Fibroblast of lung (primary cell): ENCODE data around the gene BTBD1. TPM values are rescaled to one million over a fixed set of nuclear protein-coding genes. Genes with fewer than 3 reads are reported as not detected.

Experiments used
- DNase-seq, 2 donors: peaks; one replicate each; pipeline versions ENCODE4 v3.0.0 to v3.0.0-alpha.2; 2010; ENCODE audit warnings: low read depth in 2 of 2
- H2AFZ ChIP-seq: 2 replicates; pipeline ENCODE4 v1.5.1; 2012; ENCODE audit warnings: low read length, control low read depth, inconsistent platforms
- H3K27ac ChIP-seq: 2 replicates; pipeline ENCODE4 v1.5.1; 2011; ENCODE audit warnings: low read length, control low read depth; ENCODE audit not compliant: insufficient read depth
- H3K27me3 ChIP-seq: 2 replicates; pipeline ENCODE4 v1.5.1; 2011; ENCODE audit warnings: mild to moderate bottlenecking, low read length; ENCODE audit not compliant: control insufficient read depth, insufficient read depth
- H3K36me3 ChIP-seq: 2 replicates; pipeline ENCODE4 v1.5.1; 2011; ENCODE audit warnings: low read length; ENCODE audit not compliant: control insufficient read depth, insufficient read depth
- H3K4me1 ChIP-seq: 2 replicates; pipeline ENCODE4 v1.5.1; 2011; ENCODE audit warnings: low read length; ENCODE audit not compliant: control insufficient read depth, insufficient read depth; ENCODE audit errors: extremely low read depth
- H3K4me2 ChIP-seq: 2 replicates; pipeline ENCODE4 v1.5.1; 2011; ENCODE audit warnings: low read length, control low read depth; ENCODE audit not compliant: insufficient read depth; ENCODE audit errors: extremely low read depth
- H3K4me3 ChIP-seq, 4 experiments: fragments of 200-600 bp in 1 of 4; sonication (generic) in 1 of 4; replicated peaks in 1 of 4; 2 replicates each; pipeline ENCODE4 v1.5.1; 2011 to 2016; ENCODE audit warnings: low read length in 4 of 4, low read depth in 3 of 4, mild to moderate bottlenecking in 3 of 4, control low read depth in 2 of 4, inconsistent platforms in 1 of 4, mixed read lengths in 1 of 4; ENCODE audit not compliant: insufficient read depth in 1 of 4; ENCODE audit errors: control extremely low read depth in 1 of 4
- H3K79me2 ChIP-seq: 2 replicates; pipeline ENCODE4 v1.5.1; 2012; ENCODE audit warnings: mild to moderate bottlenecking, low read length, inconsistent platforms; ENCODE audit not compliant: control insufficient read depth, insufficient read depth
- H3K9ac ChIP-seq: 2 replicates; pipeline ENCODE4 v1.5.1; 2011; ENCODE audit warnings: mild to moderate bottlenecking, low read length, control low read depth; ENCODE audit not compliant: insufficient read depth
- H3K9me3 ChIP-seq: 2 replicates; pipeline ENCODE4 v1.5.1; 2012; ENCODE audit warnings: low read depth, low read length; ENCODE audit not compliant: control insufficient read depth, insufficient read depth
- H4K20me1 ChIP-seq: 2 replicates; pipeline ENCODE4 v1.5.1; 2011; ENCODE audit warnings: low read length; ENCODE audit not compliant: control insufficient read depth, insufficient read depth; ENCODE audit errors: extremely low read depth
- CTCF ChIP-seq, 2 donors: IDR thresholded peaks in 1 of 2; conservative IDR thresholded peaks in 1 of 2; 1 replicate in 1 of 2; 2 replicates in 1 of 2; pipeline ENCODE4 v1.5.1; 2011 to 2012; ENCODE audit warnings: low read length in 2 of 2, control low read depth in 1 of 2, inconsistent platforms in 1 of 2, low read depth in 1 of 2, mild to moderate bottlenecking in 1 of 2
- EZH2 ChIP-seq: IDR thresholded peaks from 2 replicates; pipeline ENCODE4 v1.5.1; 2012; ENCODE audit warnings: low read length, control low read depth, mild to moderate bottlenecking; ENCODE audit errors: missing control alignments
- polyA plus RNA-seq, 2 donors: library from polyadenylated mRNA; depleted of rRNA in 1 of 2; stranded (reverse) in 1 of 2; unstranded in 1 of 2; fragments of >200 nt; gene quantifications; 2 replicates each; pipeline ENCODE4 v1.2.1, GENCODE V29; 2011 to 2012; ENCODE audit warnings: missing spikeins in 1 of 2
- total RNA-seq: library from RNA; depleted of rRNA; stranded (reverse); fragments of >200 nt; gene quantifications from 2 replicates; pipeline ENCODE4 v1.2.1, GENCODE V29; 2014

Gene BTBD1
- total and polyA plus RNA-seq, 2 donors (not counting 1 experiment from before 2014, with no cell fraction given) = 84.0 to 105 TPM

GRCh38 chr15:83030021-83030420 lies 37.0 kb downstream of the BTBD1 start:
- Histone ChIP-seq H3K79me2 (peaks cover 17% of the 10 kb centered on the region), H2AFZ (no peak overlapping the region), H4K20me1 (no peaks in the 10 kb centered on the region), H3K9me3 (no peaks in the 10 kb centered on the region), H3K27ac (no peak overlapping the region), H3K4me3 (no peak overlapping the region), H3K4me2 (no peak overlapping the region), H3K27me3 (no peaks in the 10 kb centered on the region), H3K9ac (no peak overlapping the region), H3K4me1 (no peaks in the 10 kb centered on the region), H3K36me3 (peaks cover 1% of the 10 kb centered on the region)
- no peak for TF ChIP-seq EZH2
- no peak for TF ChIP-seq CTCF (conservative IDR thresholded peaks at IDR 0.05 in 1 of 2, IDR thresholded peaks at IDR 0.05 in 1 of 2; ENCODE audit: low read depth in 1 of 2, low read length in 2 of 2)
- peak; percentile 29 to 90 for DNase-seq

DNA sequence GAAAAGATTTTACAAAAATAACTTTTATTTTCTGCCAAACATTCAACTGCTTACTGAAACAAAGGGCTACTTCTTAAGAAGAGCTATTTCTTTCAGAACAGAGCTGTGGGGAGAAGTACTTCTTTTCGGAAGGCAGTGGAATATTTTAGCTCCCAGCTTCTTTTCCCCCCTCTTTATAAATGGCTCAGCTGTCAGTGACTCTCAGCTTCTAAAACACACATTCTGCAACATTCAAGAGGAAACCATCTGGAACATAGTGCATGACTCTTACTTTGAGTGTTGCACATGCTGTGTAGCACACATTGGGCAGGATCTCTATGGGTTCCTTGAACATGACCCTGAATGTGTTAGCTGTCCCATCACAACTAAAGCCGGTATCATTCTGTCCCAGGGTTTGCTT lies 48.6 kb downstream of the BTBD1 start:
- Histone ChIP-seq H4K20me1 (no peaks in the 10 kb centered on the region), H3K9me3 (no peaks in the 10 kb centered on the region), H3K9ac (no peak overlapping the region), H3K79me2 (no peaks in the 10 kb centered on the region), H3K36me3 (peaks cover 5% of the 10 kb centered on the region), H3K4me2 (no peak overlapping the region), H3K4me1 (no peaks in the 10 kb centered on the region), H2AFZ (no peak overlapping the region), H3K27ac (no peak overlapping the region), H3K27me3 (no peaks in the 10 kb centered on the region), H3K4me3 (no peak overlapping the region)
- peak in 1 of 2 donors; percentile 16 for DNase-seq
- TF ChIP-seq EZH2 (no peak), CTCF (conservative IDR thresholded peaks at IDR 0.05 in 1 of 2, IDR thresholded peaks at IDR 0.05 in 1 of 2; ENCODE audit: low read depth in 1 of 2, low read length in 2 of 2) (no peak)

DNA sequence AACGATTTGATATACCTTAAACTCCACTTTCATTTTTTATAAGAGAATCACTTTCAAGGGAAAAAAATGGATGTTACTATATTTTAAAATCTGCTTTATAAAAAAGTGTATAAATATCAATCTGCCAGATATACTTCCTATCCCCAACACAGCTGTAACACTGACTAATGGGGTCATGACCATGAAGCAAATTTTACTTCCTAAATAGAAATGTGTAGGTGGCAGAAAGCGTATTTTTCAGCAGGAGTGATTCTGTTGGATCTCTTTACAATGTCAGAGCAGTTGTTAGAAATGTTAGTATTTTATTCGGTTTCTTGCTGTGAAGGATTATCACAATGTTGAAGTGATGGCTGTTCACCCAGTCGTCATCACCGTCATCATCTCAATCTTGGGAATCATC lies 50.1 kb downstream of the BTBD1 start:
- Histone ChIP-seq H3K4me1 (peaks cover under 1% of the 10 kb centered on the region), H3K27ac (no peak overlapping the region), H3K79me2 (no peaks in the 10 kb centered on the region), H3K36me3 (peaks cover 5% of the 10 kb centered on the region), H3K4me2 (no peak overlapping the region), H3K4me3 (no peak overlapping the region), H3K27me3 (no peaks in the 10 kb centered on the region), H3K9ac (no peak overlapping the region), H4K20me1 (no peaks in the 10 kb centered on the region), H2AFZ (no peak overlapping the region), H3K9me3 (no peaks in the 10 kb centered on the region)
- no peak for DNase-seq
- TF ChIP-seq EZH2 (no peak), CTCF (conservative IDR thresholded peaks at IDR 0.05 in 1 of 2, IDR thresholded peaks at IDR 0.05 in 1 of 2; ENCODE audit: low read depth in 1 of 2, low read length in 2 of 2) (no peak)
